Embryonic facial prominence (tissue), 1 donor: Measurements from ENCODE around the gene GREM1.

ENCODE experiments used
- DNase-seq: peaks from one replicate; pipeline ENCODE4 v3.0.0-alpha.2; 2016; ENCODE audit errors: extremely low spot score

Gene GREM1

DNA sequence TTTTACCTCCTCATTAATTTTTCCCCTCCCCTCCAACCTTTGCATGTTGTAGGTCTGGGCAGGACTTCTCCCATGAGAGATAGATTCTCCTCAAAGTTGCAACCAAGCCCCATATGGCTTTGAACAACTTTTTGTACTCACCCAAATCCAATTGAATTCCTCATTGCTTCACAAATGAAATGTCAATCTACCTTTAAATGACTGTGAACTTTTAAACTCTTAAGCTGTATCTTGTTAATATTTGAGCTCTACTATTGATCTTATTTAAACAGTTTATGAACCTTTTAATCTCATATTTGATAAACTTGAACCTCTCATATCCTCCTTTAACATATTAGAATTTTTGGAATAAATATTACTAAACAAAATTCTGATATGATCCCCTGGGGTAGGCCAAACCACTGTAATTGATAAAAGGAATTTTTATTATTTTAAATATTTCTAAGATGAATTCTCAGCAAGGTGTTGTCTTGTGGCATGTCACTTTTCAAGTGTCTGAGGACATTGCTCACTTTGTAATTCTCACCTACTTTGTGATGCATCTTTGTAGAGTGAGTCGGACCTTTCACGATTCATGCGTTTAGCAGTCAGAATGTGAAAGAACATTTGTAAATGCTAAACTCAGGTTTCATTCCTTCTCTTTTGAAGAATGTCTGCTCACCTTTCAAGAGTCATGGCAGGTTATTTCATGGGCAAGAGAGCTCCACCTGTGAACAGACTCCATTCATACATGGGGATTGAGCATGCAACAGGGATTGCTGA is 23.4 kb upstream of the GREM1 start:
- no peak for DNase-seq

- no peak for DNase-seq
Measured at GRCh38 chr15:32698773-32699390, 18.9 kb upstream of the GREM1 start.

DNA sequence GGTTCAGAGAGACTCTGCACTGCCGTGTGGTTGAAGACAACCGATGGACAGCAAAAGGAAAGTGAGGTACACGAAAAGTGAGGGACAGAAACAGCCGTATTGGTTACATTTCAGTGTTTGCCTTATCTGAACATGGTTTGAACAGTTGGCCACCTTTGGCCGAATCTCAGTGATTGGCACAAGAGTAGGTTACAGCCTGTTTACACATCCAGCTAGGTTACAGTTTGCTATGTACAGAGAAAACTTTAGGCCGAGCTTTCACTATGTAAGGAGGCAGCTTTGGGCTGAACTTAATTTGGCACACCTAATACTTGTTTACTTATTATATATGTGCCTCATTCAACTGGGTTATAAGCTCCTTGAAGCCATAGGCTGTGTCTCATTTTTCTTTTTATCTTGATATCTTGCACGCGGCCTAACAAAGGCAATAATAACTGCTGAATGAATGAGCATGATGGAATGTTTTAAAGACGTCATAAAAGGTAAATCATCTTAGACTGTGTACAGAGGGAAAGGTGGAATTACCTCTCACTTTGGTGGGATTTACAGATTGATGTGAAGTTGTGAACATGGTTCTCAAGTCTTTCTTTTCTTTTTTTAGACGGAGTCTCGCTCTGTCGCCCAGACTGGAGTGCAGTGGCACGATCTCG is 17.2 kb upstream of the GREM1 start:
- DNase-seq = no peak

DNA sequence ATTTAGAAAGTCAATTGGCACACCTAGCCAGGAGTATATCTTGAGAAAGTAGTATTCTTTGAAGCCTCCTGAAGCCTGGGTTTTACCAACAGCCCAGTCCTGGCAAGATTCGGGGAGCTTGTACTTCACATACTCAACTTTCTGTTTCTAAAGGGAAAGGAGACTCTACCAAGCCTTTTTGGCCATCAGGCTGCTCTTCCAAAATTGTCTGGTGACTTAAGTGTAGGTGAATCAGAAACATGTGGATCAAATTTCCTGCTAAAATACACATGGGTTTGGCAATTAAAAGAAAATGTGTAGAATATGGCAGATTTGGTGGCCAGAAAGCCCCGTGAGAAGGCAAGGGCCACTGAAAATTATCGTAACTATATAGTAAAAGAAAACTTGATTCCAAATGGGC is 15.9 kb upstream of the GREM1 start:
- no peak for DNase-seq

DNA sequence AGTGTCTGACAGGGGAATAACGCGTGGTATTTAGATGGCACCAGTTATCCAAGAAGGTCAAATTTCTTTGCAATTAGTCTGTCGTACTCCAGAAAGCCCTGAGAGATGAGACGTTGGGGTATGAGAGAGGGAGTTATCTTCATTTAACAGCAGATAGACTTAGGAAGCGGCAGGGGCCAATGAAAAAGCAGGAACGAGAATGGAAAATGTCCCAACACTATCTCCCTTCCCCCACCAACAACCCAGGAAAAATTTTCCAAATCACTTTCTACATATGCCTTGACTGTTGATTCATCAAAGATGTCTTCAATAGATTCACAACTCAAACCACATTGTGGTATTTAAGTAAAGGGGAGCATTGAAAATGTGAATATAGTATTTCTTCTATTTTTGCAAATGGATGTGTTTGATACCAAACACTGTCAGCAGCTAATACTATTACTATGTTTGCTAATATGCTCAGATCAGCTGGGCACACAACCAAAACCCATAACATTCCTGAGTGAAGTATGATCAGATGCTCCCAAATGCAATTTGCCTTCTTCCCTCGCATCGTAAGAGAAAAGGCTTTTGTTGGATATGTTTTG is 13.3 kb upstream of the GREM1 start:
- no peak for DNase-seq

DNA sequence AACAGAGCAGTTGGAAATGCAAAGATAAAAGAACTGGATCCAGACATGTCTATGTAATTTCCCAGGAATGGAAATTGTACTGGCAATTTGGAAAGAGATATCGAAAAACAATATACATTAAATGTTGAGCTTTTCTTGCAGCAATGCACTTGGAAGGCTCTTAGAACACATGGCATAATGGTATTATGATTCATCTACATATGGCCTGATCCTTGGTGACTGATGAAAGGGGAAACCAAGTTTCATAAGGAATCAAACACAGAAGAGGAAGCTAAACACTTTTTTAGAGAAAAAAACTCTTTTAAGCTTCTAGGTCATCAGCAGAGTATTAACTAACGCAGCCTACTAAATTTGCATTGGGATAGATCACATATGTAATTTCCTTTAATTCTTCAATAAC is 12.4 kb upstream of the GREM1 start:
- no peak for DNase-seq

GRCh38 chr15:32706704-32707103 is 11.1 kb upstream of the GREM1 start:
- no peak for DNase-seq

DNA sequence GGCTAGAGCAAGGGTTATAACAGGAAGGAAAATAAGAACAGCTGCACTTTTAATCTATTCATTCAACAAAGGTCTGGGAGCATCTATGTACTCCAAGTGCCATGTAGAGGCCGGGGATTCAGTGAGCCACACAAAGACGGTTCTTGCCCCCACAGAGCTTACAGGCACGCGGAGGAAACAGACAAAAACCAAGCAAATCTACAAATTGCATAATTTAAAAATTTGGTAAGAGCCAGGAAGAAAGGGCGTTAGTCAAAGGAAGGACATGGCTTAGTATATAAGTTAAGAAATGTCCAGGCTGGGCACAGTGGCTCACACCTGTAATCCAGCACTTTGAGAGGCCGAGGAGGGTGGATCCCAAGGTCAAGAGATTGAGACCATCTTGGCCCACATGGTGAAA is 10.4 kb upstream of the GREM1 start:
- no peak for DNase-seq

GRCh38 chr15:32709295-32710033 is 8.3 kb upstream of the GREM1 start:
- no peak for DNase-seq

GRCh38 chr15:32715276-32715675 is 2.5 kb upstream of the GREM1 start:
- no peak for DNase-seq

DNA sequence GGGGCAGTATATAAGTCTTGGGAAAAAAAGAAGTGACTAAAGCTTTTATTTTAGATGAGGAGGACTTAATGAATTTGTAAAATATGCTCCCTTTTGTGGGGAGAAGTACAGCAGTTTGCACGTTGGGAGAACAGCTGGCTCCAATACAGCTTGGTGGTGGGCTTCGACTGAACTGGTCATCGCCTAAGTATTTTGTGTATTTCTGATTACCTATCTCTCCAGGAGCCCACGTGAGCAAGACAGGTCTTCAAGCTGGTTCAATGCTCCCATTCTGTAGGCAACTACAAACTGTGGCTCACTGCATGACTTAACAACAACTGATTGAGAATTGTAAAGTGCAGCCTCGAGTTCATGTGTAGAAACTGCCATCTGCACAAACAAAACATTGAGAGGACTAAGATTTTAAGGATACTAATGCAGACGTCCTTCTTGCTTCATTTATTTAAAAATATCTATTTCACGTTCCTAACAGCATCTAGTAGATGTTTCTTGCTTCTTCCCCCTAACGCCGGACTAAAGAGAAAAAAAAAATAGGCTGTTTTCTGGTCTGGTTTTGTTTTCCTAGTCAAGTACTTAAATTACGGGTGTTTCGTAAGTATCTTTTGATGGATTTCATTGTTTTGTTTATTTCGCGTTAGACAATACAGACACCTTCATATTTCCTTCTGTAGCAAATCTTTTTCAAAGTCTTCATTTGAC is 1.4 kb upstream of the GREM1 start:
- DNase-seq = no peak

- no peak for DNase-seq
Measured at GRCh38 chr15:32716915-32717425, 834 bp upstream of the GREM1 start.

DNA sequence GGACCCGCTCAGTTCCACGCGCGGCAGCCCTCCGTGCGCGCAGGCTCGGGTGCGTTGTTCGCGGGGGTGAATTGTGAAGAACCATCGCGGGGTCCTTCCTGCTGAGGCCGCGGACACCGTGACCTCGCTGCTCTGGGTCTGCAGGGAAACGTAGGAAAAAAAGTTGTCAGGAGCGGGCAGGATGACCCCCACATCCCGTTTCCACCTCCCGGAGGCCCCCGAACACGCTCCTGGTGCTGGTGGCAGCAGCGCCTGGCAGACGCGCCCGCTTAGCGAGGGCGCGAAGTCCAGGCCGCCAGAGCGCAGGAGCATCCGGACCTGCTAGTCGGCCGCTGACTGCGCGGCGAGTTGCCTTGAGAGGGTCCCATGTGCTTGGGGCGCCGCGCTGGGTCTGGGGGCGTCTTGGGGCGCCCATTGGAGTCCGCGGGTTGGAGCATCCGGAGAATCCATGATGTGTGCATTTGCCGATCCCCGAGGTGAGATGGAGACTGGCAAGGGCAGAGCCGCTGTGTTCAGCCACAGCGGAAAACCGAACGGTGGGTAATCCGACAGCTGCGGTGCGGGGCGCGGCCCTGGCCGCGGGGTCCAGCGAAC is 520 bp downstream of the GREM1 start:
- no peak for DNase-seq

GRCh38 chr15:32718821-32719716 is 1.3 kb downstream of the GREM1 start:
- DNase-seq = no peak

GRCh38 chr15:32721596-32721995 is 3.8 kb downstream of the GREM1 start:
- DNase-seq = no peak

GRCh38 chr15:32722136-32722535 is 4.3 kb downstream of the GREM1 start:
- no peak for DNase-seq

GRCh38 chr15:32723171-32723948 is 5.6 kb downstream of the GREM1 start:
- no peak for DNase-seq

- DNase-seq = no peak
Measured at GRCh38 chr15:32729700-32730395, 12.0 kb downstream of the GREM1 start.
